22Rv1 (cell line): Measurements from ENCODE around the gene PROK1.

Experiments used
- CTCF ChIP-seq: fragments of 450-650 bp; IDR thresholded peaks from 2 replicates; pipeline ENCODE4 v1.5.1; 2017; ENCODE audit warnings: mild to moderate bottlenecking
- ZFX ChIP-seq: fragments of 450-650 bp; IDR thresholded peaks from 2 replicates; pipeline ENCODE4 v1.6.1; 2017; ENCODE audit warnings: antibody characterized with exemption, borderline replicate concordance

- TF ChIP-seq CTCF (no peak), ZFX (no peak)
Observed at GRCh38 chr1:110441888-110442287, 9.1 kb upstream of the PROK1 start.
